Caco-2 (cell line): ENCODE results near the gene SLF2. TPM values are rescaled to one million over a fixed set of nuclear protein-coding genes. Genes with fewer than 3 reads are reported as not detected.

Experiments
- BruUV-seq: library from RNA; stranded (reverse); fragments of 400-500 nt; replicated peaks from 2 replicates; lab custom pipeline; 2021; lab: Mats Ljungman, UMichigan
- CTCF ChIA-PET: fragments of 300-600 bp; sonication (Branson Sonifier 250); formaldehyde crosslinking; loops from one replicate; lab custom pipeline; 2022; ENCODE audit warnings: antibody characterized with exemption; lab: Charles Lee
- POLR2A ChIA-PET: fragments of 300-600 bp; sonication (Branson Sonifier 250); formaldehyde crosslinking; loops from one replicate; lab custom pipeline; 2022; ENCODE audit warnings: antibody characterized with exemption; lab: Charles Lee
- DNase-seq, 2 experiments: peaks; one replicate each; pipeline versions ENCODE4 v3.0.0 to v3.0.0-alpha.2; 2020 to 2022
- H3K27me3 ChIP-seq: replicated peaks from 2 replicates; pipeline ENCODE4 v1.6.0; 2011; ENCODE audit warnings: low read length; ENCODE audit not compliant: control insufficient read depth, insufficient read depth
- H3K36me3 ChIP-seq: 2 replicates; pipeline ENCODE4 v1.5.1; 2011; ENCODE audit warnings: low read length; ENCODE audit not compliant: control insufficient read depth, insufficient read depth
- H3K4me1 ChIP-seq: fragments of 250-450 bp; sonication (Bioruptor Pico); 2 replicates; pipeline ENCODE4 v1.5.1; 2020; ENCODE audit warnings: mild to moderate bottlenecking
- H3K4me3 ChIP-seq: 2 replicates; pipeline ENCODE4 v1.5.1; 2011; ENCODE audit warnings: low read depth, mild to moderate bottlenecking, control low read depth, low read length
- H3K9me3 ChIP-seq: fragments of 250-450 bp; sonication (Bioruptor Pico); 2 replicates; pipeline ENCODE4 v1.5.1; 2020; ENCODE audit warnings: mild to moderate bottlenecking, moderate library complexity
- H3K27ac Mint-ChIP-seq: one replicate; pipeline ENCODE4 v1.8.0; 2022; ENCODE audit warnings: mixed read lengths; ENCODE audit not compliant: unreplicated experiment
- H3K27me3 Mint-ChIP-seq: one replicate; pipeline ENCODE4 v1.8.0; 2022; ENCODE audit warnings: mixed read lengths; ENCODE audit not compliant: insufficient read depth, unreplicated experiment
- H3K36me3 Mint-ChIP-seq: one replicate; pipeline ENCODE4 v1.8.0; 2022; ENCODE audit warnings: mild to moderate bottlenecking, mixed read lengths; ENCODE audit not compliant: insufficient read depth, unreplicated experiment
- H3K4me1 Mint-ChIP-seq: one replicate; pipeline ENCODE4 v1.8.0; 2022; ENCODE audit warnings: low read depth, mixed read lengths; ENCODE audit not compliant: unreplicated experiment
- H3K4me3 Mint-ChIP-seq: one replicate; pipeline ENCODE4 v1.8.0; 2022; ENCODE audit warnings: mild to moderate bottlenecking, moderate library complexity, mixed read lengths; ENCODE audit not compliant: unreplicated experiment
- H3K9me3 Mint-ChIP-seq: one replicate; pipeline ENCODE4 v1.8.0; 2022; ENCODE audit warnings: mixed read lengths; ENCODE audit not compliant: unreplicated experiment
- CTCF ChIP-seq, 2 experiments: fragments of 200-600 bp in 1 of 2; IDR thresholded peaks; 1 replicate in 1 of 2; 2 replicates in 1 of 2; pipeline versions ENCODE4 v1.5.1 to v1.8.0; 2011 to 2022; ENCODE audit warnings: antibody characterized with exemption in 1 of 2, control low read depth in 1 of 2, inconsistent platforms in 1 of 2, low read depth in 1 of 2, low read length in 1 of 2, mild to moderate bottlenecking in 1 of 2, moderate library complexity in 1 of 2; ENCODE audit not compliant: insufficient read depth in 1 of 2, severe bottlenecking in 1 of 2, unreplicated experiment in 1 of 2
- intact Hi-C: fragments of 100-400 bp; cut with micrococcal nuclease; formaldehyde crosslinking; loops from one replicate; pipeline ENCODE4 v1.10.0; 2022; ENCODE audit not compliant: unreplicated experiment
- total RNA-seq: library from RNA; stranded (reverse); gene quantifications from 2 replicates; pipeline ENCODE4 v1.2.3, GENCODE V29; 2022

SLF2 gene
- total RNA-seq, 1 experiment from 2014 or later, result 25.2 TPM

GRCh38 chr10:101012525-101013364 lies 100.0 kb downstream of the SLF2 start:
- CTCF ChIA-PET, result interaction anchor here (1.5 to 1.9 kb wide), 4 partner anchors 10 to 47 kb away, joined by 7 to 11 read pairs (median 10); partner anchors contain the start of genes LZTS2, PDZD7 and SFXN3
- H3K4me3 ChIP-seq, result no peak overlapping the region
- Mint-ChIP-seq H3K4me3 (no peak overlapping the region), H3K27ac (peak overlapping the region; percentile 2), H3K4me1 (peaks cover 15% of the 10 kb centered on the region), H3K36me3 (no peaks in the 10 kb centered on the region), H3K9me3 (no peaks in the 10 kb centered on the region), H3K27me3 (no peaks in the 10 kb centered on the region)
- no peaks in the 10 kb centered on the region for H3K4me1 ChIP-seq
- H3K36me3 ChIP-seq, result no peaks in the 10 kb centered on the region
- DNase-seq, result peak; percentile 84 to 85
- H3K27me3 ChIP-seq, result no peaks in the 10 kb centered on the region
- H3K9me3 ChIP-seq, result no peaks in the 10 kb centered on the region
- intact Hi-C loops, result loop anchor here (1.0 to 5.0 kb wide), 5 partner anchors 15 to 450 kb away; no protein-coding TSS in a partner anchor
- POLR2A ChIA-PET, result no interaction called here
- peak; percentile 72 to 84 for TF ChIP-seq CTCF (IDR thresholded peaks at IDR 0.05; ENCODE audit: insufficient read depth in 1 of 2, low read depth in 1 of 2, low read length in 1 of 2, severe bottlenecking in 1 of 2, unreplicated experiment in 1 of 2)
- no TSS peak for BruUV-seq

- Histone ChIP-seq H3K4me3 (no peak overlapping the region), H3K36me3 (no peaks in the 10 kb centered on the region), H3K27me3 (no peaks in the 10 kb centered on the region), H3K4me1 (peaks cover 4% of the 10 kb centered on the region; the same call in 1 of the 2 replicates), H3K9me3 (no peaks in the 10 kb centered on the region)
- H3K9me3 Mint-ChIP-seq, result no peaks in the 10 kb centered on the region
- H3K4me3 Mint-ChIP-seq, result no peak overlapping the region
- no TSS peak for BruUV-seq
- H3K27me3 Mint-ChIP-seq, result no peaks in the 10 kb centered on the region
- peaks cover 17% of the 10 kb centered on the region for H3K4me1 Mint-ChIP-seq
- ChIA-PET POLR2A (no interaction called here), CTCF (interaction anchor here (0.8 to 2.5 kb wide), 4 partner anchors 17 to 135 kb away, joined by 3 to 58 read pairs (median 15); partner anchors contain the start of genes LZTS2, PDZD7, SEMA4G and SFXN3)
- intact Hi-C loops, result loop anchor here (1.0 to 5.0 kb wide), 5 partner anchors 16 to 451 kb away; no protein-coding TSS in a partner anchor
- TF ChIP-seq CTCF (IDR thresholded peaks at IDR 0.05; ENCODE audit: insufficient read depth in 1 of 2, low read depth in 1 of 2, low read length in 1 of 2, severe bottlenecking in 1 of 2, unreplicated experiment in 1 of 2), result no peak
- no peaks in the 10 kb centered on the region for H3K36me3 Mint-ChIP-seq
- peak overlapping the region; percentile 2 for H3K27ac Mint-ChIP-seq
- no peak for DNase-seq
These were observed 100.6 kb downstream of the SLF2 start for GRCh38 chr10:101013365-101013825.

GRCh38 chr10:101014230-101014884 lies 101.6 kb downstream of the SLF2 start:
- BruUV-seq, result no TSS peak
- H3K4me3 Mint-ChIP-seq, result no peak overlapping the region
- peak; percentile 81 to 89 for DNase-seq
- ChIA-PET POLR2A (interaction anchor here (0.6 to 0.7 kb wide), 2 partner anchors 16 to 44 kb away, joined by 3 to 5 read pairs; partner anchors contain the start of gene PDZD7), CTCF (interaction anchor here (0.5 to 2.5 kb wide), 16 partner anchors 10 to 271 kb away, joined by 3 to 58 read pairs (median 4); partner anchors contain the start of genes LZTS2, PDZD7, SEMA4G and SFXN3)
- H3K36me3 ChIP-seq, result no peaks in the 10 kb centered on the region
- H3K4me3 ChIP-seq, result no peak overlapping the region
- no peaks in the 10 kb centered on the region for H3K9me3 Mint-ChIP-seq
- intact Hi-C loops, result loop anchor here (5.0 kb wide), 3 partner anchors 82 to 452 kb away; no protein-coding TSS in a partner anchor
- H3K4me1 Mint-ChIP-seq, result peaks cover 20% of the 10 kb centered on the region
- no peaks in the 10 kb centered on the region for H3K27me3 ChIP-seq
- H3K4me1 ChIP-seq, result peaks cover 11% of the 10 kb centered on the region; the same call in 1 of the 2 replicates
- no peaks in the 10 kb centered on the region for H3K9me3 ChIP-seq
- no peak overlapping the region for H3K27ac Mint-ChIP-seq
- TF ChIP-seq CTCF (IDR thresholded peaks at IDR 0.05; ENCODE audit: insufficient read depth in 1 of 2, low read depth in 1 of 2, low read length in 1 of 2, severe bottlenecking in 1 of 2, unreplicated experiment in 1 of 2), result peak; percentile 82 to 96
- no peaks in the 10 kb centered on the region for H3K36me3 Mint-ChIP-seq
- no peaks in the 10 kb centered on the region for H3K27me3 Mint-ChIP-seq
